CD8-positive, alpha-beta memory T cell (primary cell): Measurements from ENCODE around the gene TARM1. TPM values are rescaled to one million over a fixed set of nuclear protein-coding genes. Genes with fewer than 3 reads are reported as not detected.

Experiments
- CTCF ChIA-PET: fragments of 350-600 bp; sonication (Branson Sonifier 250); formaldehyde crosslinking; loops from one replicate; lab custom pipeline; 2021; ENCODE audit warnings: antibody characterized with exemption; lab: Charles Lee
- POLR2A ChIA-PET: fragments of 350-600 bp; sonication (Branson Sonifier 250); formaldehyde crosslinking; loops from one replicate; lab custom pipeline; 2021; ENCODE audit warnings: antibody characterized with exemption; lab: Charles Lee
- DNase-seq, 5 donors: peaks; one replicate each; pipeline versions ENCODE4 v3.0.0 to v3.0.0-alpha.2; 2020 to 2022; ENCODE audit warnings: mixed read lengths in 1 of 5
- H3K27ac ChIP-seq: one replicate; pipeline ENCODE4 v1.7.0; 2013; ENCODE audit warnings: low read depth, mild to moderate bottlenecking, low read length, moderate library complexity
- H3K27me3 ChIP-seq: 2 replicates; pipeline ENCODE4 v1.7.0; 2013; ENCODE audit warnings: low read length, mild to moderate bottlenecking; ENCODE audit not compliant: insufficient read depth, poor library complexity, severe bottlenecking
- H3K36me3 ChIP-seq: 2 replicates; pipeline ENCODE4 v1.7.0; 2013; ENCODE audit warnings: mild to moderate bottlenecking, low read length, moderate library complexity; ENCODE audit not compliant: insufficient read depth
- H3K4me1 ChIP-seq: 2 replicates; pipeline ENCODE4 v1.7.0; 2013; ENCODE audit warnings: mild to moderate bottlenecking, low read length, moderate library complexity; ENCODE audit not compliant: insufficient read depth
- H3K4me3 ChIP-seq: 2 replicates; pipeline ENCODE4 v1.7.0; 2013; ENCODE audit warnings: mild to moderate bottlenecking, low read length
- H3K9me3 ChIP-seq: 2 replicates; pipeline ENCODE4 v1.7.0; 2013; ENCODE audit warnings: mild to moderate bottlenecking, low read length
- H3K27ac Mint-ChIP-seq, 8 donors: one replicate each; pipeline ENCODE4 v1.8.0; 2020 to 2021; ENCODE audit warnings: mixed read lengths in 8 of 8, mild to moderate bottlenecking in 6 of 8, inconsistent platforms in 3 of 8, moderate library complexity in 3 of 8
- H3K27me3 Mint-ChIP-seq, 2 donors: one replicate each; pipeline ENCODE4 v1.8.0; 2020 to 2021; ENCODE audit warnings: mixed read lengths in 2 of 2, mild to moderate bottlenecking in 1 of 2, moderate library complexity in 1 of 2
- H3K36me3 Mint-ChIP-seq, 3 donors: one replicate each; pipeline ENCODE4 v1.8.0; 2020 to 2021; ENCODE audit warnings: mixed read lengths in 3 of 3, inconsistent platforms in 1 of 3, mild to moderate bottlenecking in 1 of 3
- H3K4me1 Mint-ChIP-seq, 3 donors: one replicate each; pipeline ENCODE4 v1.8.0; 2020 to 2021; ENCODE audit warnings: mixed read lengths in 3 of 3, inconsistent platforms in 1 of 3, mild to moderate bottlenecking in 1 of 3
- H3K4me3 Mint-ChIP-seq, 7 donors: one replicate each; pipeline ENCODE4 v1.8.0; 2020 to 2021; ENCODE audit warnings: mixed read lengths in 7 of 7, mild to moderate bottlenecking in 6 of 7, moderate library complexity in 4 of 7, inconsistent platforms in 2 of 7
- H3K9me3 Mint-ChIP-seq, 5 donors: one replicate each; pipeline ENCODE4 v1.8.0; 2020 to 2022; ENCODE audit warnings: mixed read lengths in 5 of 5, mild to moderate bottlenecking in 3 of 5, moderate library complexity in 2 of 5, inconsistent platforms in 1 of 5
- polyA plus RNA-seq: library from polyadenylated mRNA; unstranded; fragments of 300-500 nt; fragmentation: Illumina TruSeq; gene quantifications from one replicate; pipeline ENCODE4 v1.2.3, GENCODE V29; 2021
- total RNA-seq, 2 experiments: library from RNA; stranded (reverse); gene quantifications; one replicate each; pipeline ENCODE4 v1.2.3, GENCODE V29; 2021

Gene TARM1
- not detected for total RNA-seq
- not detected for polyA plus RNA-seq

- no peak for DNase-seq
- Histone ChIP-seq H3K9me3 (peaks cover 5% of the 10 kb centered on the region), H3K4me1 (no peaks in the 10 kb centered on the region), H3K27me3 (no peaks in the 10 kb centered on the region), H3K4me3 (no peak within 1 kb of the TSS), H3K27ac (no peak within 1 kb of the TSS), H3K36me3 (no peaks in the 10 kb centered on the region)
- Mint-ChIP-seq H3K27ac (no peak within 1 kb of the TSS), H3K4me1 (peaks cover 0 to 2% (median 0%) of the 10 kb centered on the region in 3 donors), H3K27me3 (peaks cover 12 to 14% of the 10 kb centered on the region in 2 donors), H3K9me3 (peaks cover 3 to 16% (median 8%) of the 10 kb centered on the region in 5 donors), H3K4me3 (no peak within 1 kb of the TSS), H3K36me3 (peaks cover 0 to under 1% (median 0%) of the 10 kb centered on the region in 3 donors)
- CTCF ChIA-PET = no interaction called here
- POLR2A ChIA-PET = no interaction called here
Observed at GRCh38 chr19:54081032-54081431, at the start of gene TARM1. Gene TARM1 (minus strand): TSS chr19:54081365. CDS start chr19:54081340, 25 bp downstream.

GRCh38 chr19:54129617-54129996 lies 48.4 kb upstream of the TARM1 start:
- Mint-ChIP-seq H3K4me3 (no peak overlapping the region), H3K9me3 (no peaks in the 10 kb centered on the region), H3K4me1 (peaks cover 2 to 4% (median 3%) of the 10 kb centered on the region in 3 donors), H3K36me3 (peaks cover 0 to 59% (median 6%) of the 10 kb centered on the region in 3 donors), H3K27ac (no peak overlapping the region), H3K27me3 (no peaks in the 10 kb centered on the region)
- Histone ChIP-seq H3K36me3 (peaks cover 8% of the 10 kb centered on the region), H3K27ac (no peak overlapping the region), H3K27me3 (no peaks in the 10 kb centered on the region), H3K4me3 (no peak overlapping the region), H3K9me3 (no peaks in the 10 kb centered on the region), H3K4me1 (no peaks in the 10 kb centered on the region)
- DNase-seq = no peak
- CTCF ChIA-PET = no interaction called here
- POLR2A ChIA-PET = no interaction called here

DNA sequence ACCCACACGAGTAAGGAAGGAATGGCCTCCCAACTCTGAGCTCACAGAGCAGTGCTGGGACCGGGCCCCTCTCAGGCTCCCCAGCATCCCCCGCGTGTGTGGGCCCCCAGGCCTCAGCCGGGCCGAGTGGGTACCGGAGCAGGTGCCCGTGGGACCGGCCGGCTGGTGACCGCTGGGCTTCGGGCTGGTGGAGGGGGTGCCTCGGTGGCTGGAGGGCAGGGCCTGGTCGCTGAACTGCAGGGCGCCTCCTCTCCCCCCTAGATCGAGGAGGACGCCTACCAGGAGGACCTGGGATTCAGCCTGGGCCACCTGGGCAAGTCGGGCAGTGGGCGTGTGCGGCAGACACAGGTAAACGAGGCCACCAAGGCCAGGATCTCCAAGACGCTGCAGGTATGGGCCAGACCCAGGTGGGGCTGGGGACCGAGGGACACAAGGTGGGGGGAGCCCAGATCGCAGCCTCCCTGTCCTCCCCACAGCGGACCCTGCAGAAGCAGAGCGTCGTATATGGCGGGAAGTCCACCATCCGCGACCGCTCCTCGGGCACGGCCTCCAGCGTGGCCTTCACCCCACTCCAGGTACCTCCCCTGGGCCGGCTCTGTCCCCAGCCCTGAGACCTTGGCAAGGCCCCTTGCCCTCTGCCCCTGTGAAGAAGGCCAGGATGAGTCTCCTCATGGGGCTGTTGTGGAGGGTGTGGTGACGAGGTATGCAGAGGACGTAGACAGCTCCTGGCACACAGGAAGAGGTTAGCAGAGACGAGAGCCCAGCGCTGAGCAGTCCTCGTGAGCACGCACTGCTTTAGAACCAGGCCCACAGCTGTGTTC lies 47.8 kb upstream of the TARM1 start:
- H3K4me1 ChIP-seq = no peaks in the 10 kb centered on the region
- DNase-seq = no peak
- no peaks in the 10 kb centered on the region for H3K27me3 ChIP-seq
- ChIA-PET POLR2A (no interaction called here), CTCF (no interaction called here)
- no peaks in the 10 kb centered on the region for H3K9me3 ChIP-seq
- Mint-ChIP-seq H3K9me3 (no peaks in the 10 kb centered on the region), H3K27ac (no peak overlapping the region), H3K4me1 (no peaks in the 10 kb centered on the region), H3K27me3 (no peaks in the 10 kb centered on the region), H3K4me3 (no peak overlapping the region), H3K36me3 (peaks cover 0 to 65% (median 6%) of the 10 kb centered on the region in 3 donors)
- H3K4me3 ChIP-seq = no peak overlapping the region
- no peak overlapping the region for H3K27ac ChIP-seq
- H3K36me3 ChIP-seq = peaks cover 12% of the 10 kb centered on the region

- Mint-ChIP-seq H3K36me3 (peaks cover 0 to 71% (median 6%) of the 10 kb centered on the region in 3 donors), H3K27me3 (no peaks in the 10 kb centered on the region), H3K27ac (peak overlapping the region in 1 of 8 donors; percentile 86), H3K4me3 (no peak overlapping the region), H3K9me3 (no peaks in the 10 kb centered on the region), H3K4me1 (no peaks in the 10 kb centered on the region)
- H3K9me3 ChIP-seq = no peaks in the 10 kb centered on the region
- H3K4me3 ChIP-seq = no peak overlapping the region
- DNase-seq = no peak
- no peaks in the 10 kb centered on the region for H3K27me3 ChIP-seq
- ChIA-PET POLR2A (no interaction called here), CTCF (no interaction called here)
- no peak overlapping the region for H3K27ac ChIP-seq
- H3K4me1 ChIP-seq = no peaks in the 10 kb centered on the region
- H3K36me3 ChIP-seq = peaks cover 18% of the 10 kb centered on the region
Observed at GRCh38 chr19:54128441-54128725, 47.2 kb upstream of the TARM1 start.

- Histone ChIP-seq H3K36me3 (peaks cover 18% of the 10 kb centered on the region), H3K4me3 (no peak overlapping the region)
- POLR2A ChIA-PET = interaction anchor here (1.0 kb wide), 1 partner anchor 9 kb away, joined by 4 read pairs; the partner anchor contains the start of gene CNOT3
Observed at GRCh38 chr19:54127688-54128440, 46.7 kb upstream of the TARM1 start.

DNA sequence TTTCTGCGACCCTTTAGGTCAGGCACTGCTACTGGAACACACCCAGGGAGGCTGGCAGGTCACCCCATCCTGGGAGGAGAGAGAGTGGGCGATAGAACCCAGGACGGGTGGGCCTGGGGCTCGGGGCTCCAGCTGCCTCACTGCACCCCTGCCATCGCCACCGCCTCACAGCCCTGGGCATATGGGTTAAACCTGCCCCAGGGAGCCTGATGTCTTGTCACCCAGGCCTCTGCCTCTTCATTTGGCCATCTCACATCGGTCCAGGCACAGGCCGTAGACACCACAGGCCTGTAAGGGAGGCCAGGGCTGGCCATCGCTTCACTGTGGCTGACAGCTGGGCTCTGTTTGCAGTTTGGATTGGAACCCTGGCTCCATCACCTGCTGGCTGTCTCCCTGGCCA lies 44.5 kb upstream of the TARM1 start:
- no peak overlapping the region for H3K4me3 Mint-ChIP-seq
- DNase-seq = no peak
- no peaks in the 10 kb centered on the region for H3K27me3 Mint-ChIP-seq
- Histone ChIP-seq H3K4me1 (no peaks in the 10 kb centered on the region), H3K27me3 (no peaks in the 10 kb centered on the region), H3K4me3 (no peak overlapping the region), H3K9me3 (no peaks in the 10 kb centered on the region), H3K27ac (no peak overlapping the region), H3K36me3 (peaks cover 35% of the 10 kb centered on the region)
- peak overlapping the region in 1 of 8 donors; percentile 89 for H3K27ac Mint-ChIP-seq
- no peaks in the 10 kb centered on the region for H3K4me1 Mint-ChIP-seq
- CTCF ChIA-PET = no interaction called here
- H3K36me3 Mint-ChIP-seq = peaks cover 0 to 83% (median 12%) of the 10 kb centered on the region in 3 donors
- no peaks in the 10 kb centered on the region for H3K9me3 Mint-ChIP-seq
- POLR2A ChIA-PET = no interaction called here

More at GRCh38 chr19:54127688-54128440, 46.7 kb upstream of the TARM1 start:
- Mint-ChIP-seq H3K36me3 (peaks cover 0 to 76% (median 9%) of the 10 kb centered on the region in 3 donors), H3K9me3 (no peaks in the 10 kb centered on the region), H3K27ac (peak overlapping the region in 1 of 8 donors; percentile 86), H3K27me3 (no peaks in the 10 kb centered on the region), H3K4me3 (no peak overlapping the region), H3K4me1 (no peaks in the 10 kb centered on the region)
- no peak for DNase-seq
- H3K4me1 ChIP-seq = no peaks in the 10 kb centered on the region
- no peaks in the 10 kb centered on the region for H3K9me3 ChIP-seq
- no peaks in the 10 kb centered on the region for H3K27me3 ChIP-seq
- no peak overlapping the region for H3K27ac ChIP-seq
- CTCF ChIA-PET = no interaction called here

- no peak overlapping the region for H3K27ac ChIP-seq
- no peaks in the 10 kb centered on the region for H3K9me3 Mint-ChIP-seq
- H3K27me3 ChIP-seq = no peaks in the 10 kb centered on the region
- no peaks in the 10 kb centered on the region for H3K4me1 ChIP-seq
- H3K4me3 Mint-ChIP-seq = no peak overlapping the region
- H3K27ac Mint-ChIP-seq = peak overlapping the region in 1 of 8 donors; percentile 36
- no peaks in the 10 kb centered on the region for H3K9me3 ChIP-seq
- no peak for DNase-seq
- H3K4me3 ChIP-seq = no peak overlapping the region
- H3K36me3 ChIP-seq = peaks cover 47% of the 10 kb centered on the region
- ChIA-PET CTCF (interaction anchor here (1.0 kb wide), 1 partner anchor 13 kb away, joined by 3 read pairs; no protein-coding TSS in a partner anchor), POLR2A (interaction anchor here (0.7 kb wide), 1 partner anchor 76 kb away, joined by 4 read pairs; the partner anchor contains the start of gene RPS9)
- H3K4me1 Mint-ChIP-seq = no peaks in the 10 kb centered on the region
- H3K36me3 Mint-ChIP-seq = peaks cover 0 to 88% (median 17%) of the 10 kb centered on the region in 3 donors
- H3K27me3 Mint-ChIP-seq = no peaks in the 10 kb centered on the region
Observed at GRCh38 chr19:54124393-54124792, 43.2 kb upstream of the TARM1 start.

- no peaks in the 10 kb centered on the region for H3K9me3 ChIP-seq
- no peak overlapping the region for H3K27ac ChIP-seq
- no peaks in the 10 kb centered on the region for H3K27me3 ChIP-seq
- ChIA-PET CTCF (interaction anchor here (1.0 kb wide), 1 partner anchor 12 kb away, joined by 3 read pairs; no protein-coding TSS in a partner anchor), POLR2A (interaction anchor here (0.7 to 1.1 kb wide), 2 partner anchors 14 to 77 kb away, joined by 3 to 4 read pairs; partner anchors contain the start of genes CNOT3 and RPS9)
- H3K4me1 ChIP-seq = no peaks in the 10 kb centered on the region
- Mint-ChIP-seq H3K9me3 (no peaks in the 10 kb centered on the region), H3K4me3 (no peak overlapping the region), H3K4me1 (no peaks in the 10 kb centered on the region), H3K27ac (no peak overlapping the region), H3K27me3 (no peaks in the 10 kb centered on the region), H3K36me3 (peaks cover 0 to 86% (median 17%) of the 10 kb centered on the region in 3 donors)
- DNase-seq = no peak
- H3K36me3 ChIP-seq = peaks cover 48% of the 10 kb centered on the region
- no peak overlapping the region for H3K4me3 ChIP-seq
Observed at GRCh38 chr19:54123682-54124081, 42.5 kb upstream of the TARM1 start.
